ENCODE results near the gene WDR77. TPM values are rescaled to one million over a fixed set of nuclear protein-coding genes. Genes with fewer than 3 reads are reported as not detected.

WDR77 gene
- polyA plus RNA-seq, 1 donor = 35.3 TPM

DNA sequence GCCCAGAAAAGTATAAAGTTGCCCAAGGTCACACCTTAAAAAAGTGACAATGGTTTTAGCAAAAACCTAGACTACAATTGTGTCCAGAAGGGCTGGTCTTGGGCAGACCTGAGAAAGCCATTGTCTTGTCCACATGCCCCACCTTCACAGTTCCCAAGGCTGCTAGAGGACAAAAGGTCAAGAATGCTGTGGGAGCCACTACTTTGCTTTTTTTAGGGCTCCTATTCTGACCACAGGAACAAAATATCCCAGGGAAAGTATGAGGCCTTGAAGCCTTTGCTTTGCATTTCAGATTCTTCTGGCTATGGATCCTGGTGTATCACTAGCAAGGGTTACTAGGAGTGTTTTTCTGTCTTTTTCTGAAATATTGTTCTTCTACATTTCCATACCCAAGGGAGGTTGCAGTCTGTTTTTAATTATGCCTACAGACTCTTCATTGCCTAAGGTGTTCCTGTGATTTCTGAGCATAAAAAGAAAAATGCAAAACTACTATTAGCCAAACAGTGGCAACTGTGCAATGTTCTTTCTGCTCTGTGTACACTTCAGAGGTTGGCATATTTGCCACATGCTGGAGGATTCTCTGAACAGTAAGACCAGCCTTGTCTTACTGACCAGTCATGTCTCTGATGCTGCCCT, 35.5 kb upstream of the WDR77 start:
- H3K4me1 ChIP-seq (ENCODE audit: control insufficient read depth, insufficient read depth, low read length) = no peaks in the 10 kb centered on the region
- H3K36me3 ChIP-seq (ENCODE audit: control insufficient read depth, insufficient read depth, low read length) = no peaks in the 10 kb centered on the region
- H3K27ac ChIP-seq (ENCODE audit: low read length) = no peak overlapping the region
- no peak for DNase-seq
- no peaks in the 10 kb centered on the region for H3K27me3 ChIP-seq (ENCODE audit: control insufficient read depth, insufficient read depth, low read length)
- H3K4me3 ChIP-seq (ENCODE audit: low read length) = no peak overlapping the region
- no peaks in the 10 kb centered on the region for H3K9me3 ChIP-seq (ENCODE audit: control insufficient read depth, low read depth, low read length)

DNA sequence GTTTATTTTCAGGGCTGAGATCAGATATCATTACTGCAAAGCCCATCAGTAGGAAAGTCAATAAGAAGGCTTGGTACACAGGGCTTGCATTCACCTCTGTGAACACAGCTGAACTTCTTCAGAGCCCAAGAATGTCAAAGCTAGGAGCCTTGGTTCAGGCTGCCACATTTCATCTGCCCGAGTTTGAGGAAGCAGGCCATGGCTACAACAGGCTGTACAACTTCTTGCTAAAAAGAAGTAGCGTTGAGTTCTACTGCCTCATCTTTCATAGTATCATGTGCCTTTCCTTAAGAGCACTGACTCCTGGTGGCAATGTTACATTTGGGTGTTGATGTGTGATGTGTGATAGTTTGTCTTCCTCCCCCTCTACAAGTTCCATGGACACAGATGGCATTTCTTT, 34.8 kb upstream of the WDR77 start:
- Histone ChIP-seq H3K4me1 (ENCODE audit: control insufficient read depth, insufficient read depth, low read length) (no peaks in the 10 kb centered on the region), H3K27me3 (ENCODE audit: control insufficient read depth, insufficient read depth, low read length) (no peaks in the 10 kb centered on the region), H3K9me3 (ENCODE audit: control insufficient read depth, low read depth, low read length) (no peaks in the 10 kb centered on the region), H3K27ac (ENCODE audit: low read length) (no peak overlapping the region), H3K4me3 (ENCODE audit: low read length) (no peak overlapping the region), H3K36me3 (ENCODE audit: control insufficient read depth, insufficient read depth, low read length) (no peaks in the 10 kb centered on the region)
- WGBS (ENCODE audit: insufficient coverage, low lambda C conversion rate) = no CpG with 5 or more reads among the region's 2 CpGs
- no peak for DNase-seq

DNA sequence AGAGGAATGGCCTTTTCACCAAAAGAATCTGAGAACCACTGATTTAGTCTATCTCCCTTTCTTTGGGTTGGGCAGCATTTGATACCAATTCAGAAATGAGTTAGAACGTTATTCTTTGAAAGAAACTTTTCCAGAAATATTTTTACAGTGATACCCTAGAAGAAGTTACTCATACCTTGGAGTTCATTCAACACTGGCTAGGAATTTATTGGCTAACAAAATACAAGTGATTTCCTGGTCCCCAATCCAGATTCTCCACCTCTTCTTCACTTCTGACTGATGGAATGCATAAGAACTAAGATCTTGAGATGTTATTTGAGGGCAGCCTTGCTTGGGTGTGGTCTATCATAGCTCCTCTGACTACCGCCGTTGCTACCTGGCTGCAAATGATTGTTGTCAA, 34.1 kb upstream of the WDR77 start:
- no peaks in the 10 kb centered on the region for H3K9me3 ChIP-seq (ENCODE audit: control insufficient read depth, low read depth, low read length)
- no peaks in the 10 kb centered on the region for H3K27me3 ChIP-seq (ENCODE audit: control insufficient read depth, insufficient read depth, low read length)
- no peak overlapping the region for H3K27ac ChIP-seq (ENCODE audit: low read length)
- no CpG with 5 or more reads among the region's 3 CpGs for WGBS (ENCODE audit: insufficient coverage, low lambda C conversion rate)
- H3K4me3 ChIP-seq (ENCODE audit: low read length) = no peak overlapping the region
- H3K36me3 ChIP-seq (ENCODE audit: control insufficient read depth, insufficient read depth, low read length) = no peaks in the 10 kb centered on the region
- no peak for DNase-seq
- H3K4me1 ChIP-seq (ENCODE audit: control insufficient read depth, insufficient read depth, low read length) = no peaks in the 10 kb centered on the region

- Histone ChIP-seq H3K27ac (ENCODE audit: low read length) (no peak overlapping the region), H3K9me3 (ENCODE audit: control insufficient read depth, low read depth, low read length) (no peaks in the 10 kb centered on the region), H3K4me3 (ENCODE audit: low read length) (no peak overlapping the region), H3K27me3 (ENCODE audit: control insufficient read depth, insufficient read depth, low read length) (no peaks in the 10 kb centered on the region), H3K4me1 (ENCODE audit: control insufficient read depth, insufficient read depth, low read length) (no peaks in the 10 kb centered on the region), H3K36me3 (ENCODE audit: control insufficient read depth, insufficient read depth, low read length) (peaks cover 3% of the 10 kb centered on the region)
- WGBS (ENCODE audit: insufficient coverage, low lambda C conversion rate) = 86% methylated on average over 2 of the region's 8 CpGs
- peak; percentile 59 to 67 for DNase-seq
These were observed 32.5 kb upstream of the WDR77 start for GRCh38 chr1:111481387-111482221.

DNA sequence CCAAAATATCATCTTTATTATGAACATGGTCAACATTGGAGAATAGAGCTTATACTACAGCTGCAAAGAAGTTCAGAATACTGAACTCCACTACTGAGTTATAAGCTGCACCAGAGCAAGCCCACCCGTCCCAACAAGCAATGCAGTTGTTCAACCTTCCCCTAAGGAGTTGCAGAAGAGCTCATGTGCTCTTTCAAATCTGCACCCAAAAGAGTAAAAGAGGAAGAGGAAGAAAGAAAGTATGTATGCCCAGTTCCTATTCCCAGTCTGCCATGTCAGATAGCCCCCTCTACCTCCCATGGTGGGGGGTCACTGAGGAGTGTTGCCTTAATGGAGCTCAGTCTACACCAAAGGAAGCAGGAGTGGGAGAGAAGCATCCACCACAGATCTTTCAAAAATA, 31.6 kb upstream of the WDR77 start:
- H3K4me3 ChIP-seq (ENCODE audit: low read length) = no peak overlapping the region
- H3K27me3 ChIP-seq (ENCODE audit: control insufficient read depth, insufficient read depth, low read length) = no peaks in the 10 kb centered on the region
- no CpG with 5 or more reads among the region's 1 CpG for WGBS (ENCODE audit: insufficient coverage, low lambda C conversion rate)
- H3K27ac ChIP-seq (ENCODE audit: low read length) = no peak overlapping the region
- DNase-seq = no peak
- H3K36me3 ChIP-seq (ENCODE audit: control insufficient read depth, insufficient read depth, low read length) = peaks cover 3% of the 10 kb centered on the region
- H3K9me3 ChIP-seq (ENCODE audit: control insufficient read depth, low read depth, low read length) = no peaks in the 10 kb centered on the region
- no peaks in the 10 kb centered on the region for H3K4me1 ChIP-seq (ENCODE audit: control insufficient read depth, insufficient read depth, low read length)

DNA sequence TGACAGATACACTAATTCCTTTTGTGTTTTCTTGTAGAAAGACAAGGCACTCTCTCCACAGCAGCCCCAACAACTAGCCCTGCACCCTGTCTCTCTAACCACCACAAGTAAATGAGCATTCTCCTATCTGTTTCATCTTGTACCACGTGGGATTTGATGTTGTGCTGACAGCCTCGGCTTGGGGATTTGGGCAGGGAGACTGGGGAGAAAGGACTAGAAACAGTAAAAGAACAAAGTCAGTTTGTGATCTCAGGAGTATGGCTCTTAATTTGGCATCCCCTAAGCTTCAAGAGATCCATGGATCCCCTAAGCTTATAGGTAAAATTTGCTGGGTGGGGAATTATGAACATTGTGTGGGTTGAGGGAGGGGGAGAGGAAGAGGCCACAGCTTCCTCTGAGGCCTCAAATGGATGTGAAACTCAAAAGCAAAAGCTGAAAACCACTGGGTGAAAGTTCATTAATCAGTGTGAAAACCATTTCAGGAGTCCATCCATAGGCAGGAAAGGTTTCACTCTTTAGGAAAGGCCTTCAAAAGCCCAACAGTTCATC, 27.8 kb upstream of the WDR77 start:
- H3K27ac ChIP-seq (ENCODE audit: low read length) = no peak overlapping the region
- H3K4me1 ChIP-seq (ENCODE audit: control insufficient read depth, insufficient read depth, low read length) = no peaks in the 10 kb centered on the region
- WGBS (ENCODE audit: insufficient coverage, low lambda C conversion rate) = no CpG with 5 or more reads among the region's 2 CpGs
- peaks cover 6% of the 10 kb centered on the region for H3K36me3 ChIP-seq (ENCODE audit: control insufficient read depth, insufficient read depth, low read length)
- H3K9me3 ChIP-seq (ENCODE audit: control insufficient read depth, low read depth, low read length) = no peaks in the 10 kb centered on the region
- DNase-seq = peak in 1 of 2 donors; percentile 20
- H3K27me3 ChIP-seq (ENCODE audit: control insufficient read depth, insufficient read depth, low read length) = no peaks in the 10 kb centered on the region
- no peak overlapping the region for H3K4me3 ChIP-seq (ENCODE audit: low read length)

DNA sequence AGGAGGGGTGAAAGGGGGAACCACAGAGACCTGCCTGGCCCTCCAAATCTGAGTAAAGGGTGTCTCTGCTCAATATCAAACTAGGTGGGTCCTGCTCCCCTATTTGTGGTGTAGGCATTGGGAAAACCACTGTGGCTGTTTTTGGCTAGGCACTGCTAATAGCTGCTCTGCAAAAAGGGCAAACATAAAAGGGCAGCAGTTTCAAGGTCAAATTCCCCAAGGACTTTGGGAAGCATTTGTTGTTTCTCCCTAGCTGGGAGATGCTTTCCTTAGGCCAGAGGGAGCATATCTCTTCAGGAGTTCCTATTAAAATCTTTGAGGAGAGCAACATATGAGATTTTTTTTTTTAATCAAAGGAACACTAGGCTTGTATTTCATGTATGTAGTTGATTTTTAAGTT, 27.2 kb upstream of the WDR77 start:
- H3K4me3 ChIP-seq (ENCODE audit: low read length) = no peak overlapping the region
- H3K9me3 ChIP-seq (ENCODE audit: control insufficient read depth, low read depth, low read length) = no peaks in the 10 kb centered on the region
- no peaks in the 10 kb centered on the region for H3K4me1 ChIP-seq (ENCODE audit: control insufficient read depth, insufficient read depth, low read length)
- H3K27ac ChIP-seq (ENCODE audit: low read length) = no peak overlapping the region
- DNase-seq = no peak
- peaks cover 6% of the 10 kb centered on the region for H3K36me3 ChIP-seq (ENCODE audit: control insufficient read depth, insufficient read depth, low read length)
- no peaks in the 10 kb centered on the region for H3K27me3 ChIP-seq (ENCODE audit: control insufficient read depth, insufficient read depth, low read length)

GRCh38 chr1:111475701-111476100, 26.6 kb upstream of the WDR77 start:
- Histone ChIP-seq H3K4me1 (ENCODE audit: control insufficient read depth, insufficient read depth, low read length) (no peaks in the 10 kb centered on the region), H3K9me3 (ENCODE audit: control insufficient read depth, low read depth, low read length) (no peaks in the 10 kb centered on the region), H3K27ac (ENCODE audit: low read length) (no peak overlapping the region), H3K36me3 (ENCODE audit: control insufficient read depth, insufficient read depth, low read length) (peaks cover 6% of the 10 kb centered on the region), H3K27me3 (ENCODE audit: control insufficient read depth, insufficient read depth, low read length) (no peaks in the 10 kb centered on the region), H3K4me3 (ENCODE audit: low read length) (no peak overlapping the region)
- WGBS (ENCODE audit: insufficient coverage, low lambda C conversion rate) = 72% methylated on average over 3 of the region's 5 CpGs
- DNase-seq = no peak

DNA sequence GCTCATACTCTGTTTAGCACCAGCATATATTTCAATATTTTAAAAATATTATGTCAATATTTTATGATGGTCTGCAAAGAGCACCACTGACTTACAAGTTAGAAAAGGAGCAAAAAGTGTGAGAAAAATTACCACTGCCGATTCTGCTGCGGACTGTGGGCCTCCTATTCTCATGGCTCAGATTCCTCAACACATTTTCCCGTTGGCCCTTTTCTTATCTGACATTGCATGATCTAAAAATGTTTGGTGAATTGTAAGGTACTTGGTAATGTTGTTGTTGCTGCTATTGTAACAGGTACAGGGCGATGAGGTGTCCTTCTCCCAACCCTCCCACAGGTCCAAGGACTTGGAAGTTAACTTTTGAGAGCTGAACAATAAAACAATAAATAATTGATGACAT, 25.5 kb upstream of the WDR77 start:
- WGBS (ENCODE audit: insufficient coverage, low lambda C conversion rate) = 100% methylated on average over 1 of the region's 4 CpGs
- peaks cover 16% of the 10 kb centered on the region for H3K36me3 ChIP-seq (ENCODE audit: control insufficient read depth, insufficient read depth, low read length)
- H3K4me1 ChIP-seq (ENCODE audit: control insufficient read depth, insufficient read depth, low read length) = no peaks in the 10 kb centered on the region
- H3K4me3 ChIP-seq (ENCODE audit: low read length) = no peak overlapping the region
- DNase-seq = no peak
- H3K27ac ChIP-seq (ENCODE audit: low read length) = no peak overlapping the region
- no peaks in the 10 kb centered on the region for H3K27me3 ChIP-seq (ENCODE audit: control insufficient read depth, insufficient read depth, low read length)
- H3K9me3 ChIP-seq (ENCODE audit: control insufficient read depth, low read depth, low read length) = no peaks in the 10 kb centered on the region

DNA sequence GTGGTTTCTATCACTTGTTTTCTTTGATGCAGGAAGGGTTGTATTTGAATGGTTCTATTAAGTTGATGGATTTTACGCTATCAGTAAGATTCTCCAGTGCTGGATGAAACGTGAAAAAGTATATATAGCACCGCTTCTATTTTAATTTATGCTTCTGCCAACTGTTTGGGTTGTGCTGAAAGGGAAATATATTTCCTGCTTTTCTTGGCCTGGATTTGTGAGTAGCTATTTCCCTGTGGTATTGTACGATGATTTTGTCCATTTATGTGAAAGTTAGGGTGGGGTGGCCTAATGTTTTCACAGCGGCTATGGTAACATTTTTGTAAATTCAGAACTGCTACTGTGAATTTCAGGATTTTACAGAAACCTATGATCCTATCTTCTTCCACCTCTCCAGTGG, 25.1 kb upstream of the WDR77 start:
- Histone ChIP-seq H3K4me3 (ENCODE audit: low read length) (no peak overlapping the region), H3K4me1 (ENCODE audit: control insufficient read depth, insufficient read depth, low read length) (no peaks in the 10 kb centered on the region), H3K9me3 (ENCODE audit: control insufficient read depth, low read depth, low read length) (no peaks in the 10 kb centered on the region), H3K36me3 (ENCODE audit: control insufficient read depth, insufficient read depth, low read length) (peaks cover 19% of the 10 kb centered on the region), H3K27me3 (ENCODE audit: control insufficient read depth, insufficient read depth, low read length) (no peaks in the 10 kb centered on the region), H3K27ac (ENCODE audit: low read length) (no peak overlapping the region)
- WGBS (ENCODE audit: insufficient coverage, low lambda C conversion rate) = 94% methylated on average over 2 of the region's 5 CpGs
- DNase-seq = no peak

- no peak overlapping the region for H3K4me3 ChIP-seq (ENCODE audit: low read length)
- no peak for DNase-seq
- H3K36me3 ChIP-seq (ENCODE audit: control insufficient read depth, insufficient read depth, low read length) = peaks cover 22% of the 10 kb centered on the region
- no peak overlapping the region for H3K27ac ChIP-seq (ENCODE audit: low read length)
- H3K4me1 ChIP-seq (ENCODE audit: control insufficient read depth, insufficient read depth, low read length) = no peaks in the 10 kb centered on the region
- 88% methylated on average over 1 of the region's 3 CpGs for WGBS (ENCODE audit: insufficient coverage, low lambda C conversion rate)
- no peaks in the 10 kb centered on the region for H3K9me3 ChIP-seq (ENCODE audit: control insufficient read depth, low read depth, low read length)
- H3K27me3 ChIP-seq (ENCODE audit: control insufficient read depth, insufficient read depth, low read length) = no peaks in the 10 kb centered on the region
These were observed 22.5 kb upstream of the WDR77 start for GRCh38 chr1:111471538-111471937.
